ENCODE data around the gene C1orf21.

The C1orf21 gene

DNA sequence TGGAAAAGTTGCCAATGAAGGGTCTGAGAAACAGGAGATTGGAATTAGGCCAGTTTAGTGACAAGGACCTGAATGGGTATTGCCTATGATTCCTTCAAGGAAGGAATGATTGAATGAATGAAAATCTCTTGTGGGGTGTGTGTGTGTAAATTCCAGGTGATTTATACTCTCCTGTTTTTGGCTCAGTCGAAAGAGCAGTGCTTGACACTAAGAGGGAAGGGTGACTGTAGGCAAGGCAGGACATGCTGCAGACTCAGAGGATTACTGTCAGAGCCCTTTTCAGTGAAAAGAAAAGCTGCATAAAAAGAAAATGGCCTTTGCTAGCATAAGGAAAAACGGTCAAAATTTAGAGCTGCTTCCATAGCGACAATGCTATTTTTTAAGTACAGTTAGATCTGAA lies 30.1 kb downstream of the C1orf21 start:
- no peak for DNase-seq

DNA sequence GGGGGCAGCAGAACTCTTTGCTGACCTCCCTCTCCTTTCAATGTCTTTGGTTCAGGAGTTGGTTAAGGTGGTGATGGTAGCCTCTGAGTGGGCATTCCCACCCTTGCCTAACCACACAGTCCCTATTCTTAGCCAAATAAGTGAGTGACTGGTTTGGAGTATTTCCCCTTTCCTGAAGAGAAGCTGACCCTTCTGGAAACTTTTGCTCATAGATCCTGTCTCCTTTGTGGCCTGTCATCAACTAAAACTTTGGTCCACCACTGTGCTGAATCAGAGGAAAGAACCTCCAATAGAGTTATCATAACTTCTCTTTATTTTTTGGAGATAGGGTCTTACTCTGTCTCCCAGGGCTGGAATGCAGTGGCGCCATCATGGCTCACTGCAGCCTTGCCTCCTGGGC lies 31.1 kb downstream of the C1orf21 start:
- DNase-seq = no peak

DNA sequence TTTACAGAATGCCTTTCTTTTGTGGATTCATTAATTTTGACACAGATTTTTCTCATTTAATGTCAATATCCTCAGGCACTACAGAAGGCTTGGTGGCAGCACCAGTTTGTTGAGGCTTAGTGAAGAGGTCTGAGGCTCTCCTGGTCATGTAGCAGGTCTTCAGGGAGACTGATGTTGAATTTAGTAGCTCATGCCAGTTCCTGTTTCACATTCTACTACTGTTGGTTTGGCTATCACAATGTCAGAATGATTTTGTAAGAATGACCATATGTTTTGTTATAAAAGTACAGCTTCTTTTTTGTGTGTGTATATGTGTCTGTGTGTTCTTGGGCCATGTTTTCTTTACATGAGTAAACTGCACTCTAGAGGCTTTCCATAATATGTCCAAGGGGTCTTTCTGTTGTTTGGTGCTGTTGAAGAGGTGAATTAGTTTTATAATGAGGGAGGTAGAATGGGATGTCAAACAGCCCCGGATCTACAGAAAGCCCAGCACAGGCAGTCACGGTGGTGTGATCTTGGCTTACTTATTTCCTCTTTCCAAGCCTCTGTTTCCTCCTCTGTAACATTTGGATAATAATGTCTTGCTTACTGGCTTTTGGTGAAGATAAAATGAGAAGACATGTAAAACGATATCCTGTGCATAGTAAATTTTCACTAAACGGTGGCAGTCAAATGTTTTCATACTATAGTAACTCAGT lies 32.0 kb downstream of the C1orf21 start:
- no peak for DNase-seq

DNA sequence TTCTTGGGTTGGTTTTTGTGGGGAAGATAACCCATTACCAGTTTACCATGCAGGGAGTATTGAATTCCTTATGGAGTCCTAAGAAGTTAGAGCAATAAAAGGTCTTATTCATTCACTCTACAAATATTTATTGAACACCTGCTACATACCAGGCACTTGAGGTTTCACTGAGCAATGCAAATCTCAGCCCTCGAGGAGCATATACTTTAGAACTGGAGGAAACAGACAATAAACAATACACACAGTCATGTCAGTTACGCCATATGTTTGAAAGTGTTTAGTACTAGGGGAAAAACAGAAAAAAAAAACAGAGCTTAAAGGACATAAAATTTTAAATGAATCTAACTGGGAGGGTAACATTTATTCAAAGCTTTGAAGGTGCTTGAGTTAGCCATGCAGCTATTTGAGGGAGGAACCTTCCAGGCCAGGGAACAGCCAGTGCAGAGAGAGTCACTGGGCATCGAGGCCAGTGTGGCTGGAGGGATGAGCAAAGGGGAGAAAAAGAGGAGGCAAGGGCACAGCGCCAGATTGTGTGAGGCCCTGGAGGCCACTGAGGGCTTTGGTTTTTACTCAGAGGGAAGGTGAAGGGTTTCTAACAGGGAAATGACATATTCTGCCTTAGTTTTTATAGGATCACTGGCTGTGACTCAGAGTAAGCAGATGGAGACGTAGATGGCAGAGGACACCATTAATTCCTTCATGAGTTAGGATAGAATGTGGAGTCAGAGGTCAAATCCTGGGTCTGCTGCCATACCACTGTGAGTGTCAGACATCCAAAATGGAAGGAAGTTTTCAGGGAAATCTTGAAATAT lies 32.7 kb downstream of the C1orf21 start:
- DNase-seq = no peak

DNA sequence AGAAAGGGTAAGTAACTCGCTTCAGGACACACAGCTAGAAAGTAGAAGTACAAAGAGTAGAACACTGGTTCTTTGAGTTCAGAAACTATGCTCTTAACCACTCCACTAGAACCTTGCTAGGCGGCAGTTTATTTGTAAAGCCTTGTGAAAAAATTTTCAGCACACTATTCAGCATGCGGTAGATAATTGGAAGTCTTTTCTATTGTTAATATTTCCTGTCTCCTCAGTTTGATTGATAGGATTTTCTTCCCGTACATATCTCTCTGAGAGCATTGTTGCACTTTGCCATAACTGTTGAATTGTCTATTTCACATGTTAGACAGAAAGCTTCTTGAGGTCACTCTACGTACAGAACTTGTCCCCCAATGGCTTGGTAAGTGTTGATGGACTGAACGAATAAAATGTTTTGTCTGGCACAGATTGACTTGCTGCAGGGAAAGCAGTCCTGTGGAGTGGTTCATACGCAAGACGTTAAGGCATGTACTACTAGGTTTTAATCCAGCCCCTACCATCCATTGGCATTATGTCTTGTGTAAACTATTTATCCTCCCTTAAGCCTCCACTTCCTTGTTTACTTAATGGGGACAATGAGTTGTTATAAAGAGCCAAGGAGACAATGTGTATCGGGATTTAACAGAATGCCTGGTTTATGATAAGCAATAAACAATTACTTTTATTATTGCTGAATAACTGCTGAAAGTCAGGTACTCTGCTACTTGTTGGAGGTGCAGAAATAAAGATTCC lies 35.8 kb downstream of the C1orf21 start:
- DNase-seq = no peak

DNA sequence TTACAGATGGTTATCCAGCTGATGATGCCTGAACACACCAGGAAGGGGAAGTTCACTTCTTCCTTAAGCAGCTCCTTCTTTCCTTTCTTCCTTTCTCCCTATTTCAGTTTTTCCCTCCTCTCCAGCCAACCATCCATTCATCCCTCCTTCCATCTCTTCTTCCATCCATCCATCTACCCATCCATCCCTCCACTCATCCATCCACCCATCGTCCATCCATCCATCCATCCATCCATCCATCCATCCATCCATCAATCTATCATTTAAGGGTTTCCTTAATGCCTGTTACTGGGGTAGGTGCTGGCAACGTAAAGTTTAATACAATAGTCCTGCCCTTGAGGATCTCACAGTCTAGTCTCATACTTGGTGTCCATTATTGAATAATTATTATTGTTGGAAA lies 36.8 kb downstream of the C1orf21 start:
- no peak for DNase-seq

DNA sequence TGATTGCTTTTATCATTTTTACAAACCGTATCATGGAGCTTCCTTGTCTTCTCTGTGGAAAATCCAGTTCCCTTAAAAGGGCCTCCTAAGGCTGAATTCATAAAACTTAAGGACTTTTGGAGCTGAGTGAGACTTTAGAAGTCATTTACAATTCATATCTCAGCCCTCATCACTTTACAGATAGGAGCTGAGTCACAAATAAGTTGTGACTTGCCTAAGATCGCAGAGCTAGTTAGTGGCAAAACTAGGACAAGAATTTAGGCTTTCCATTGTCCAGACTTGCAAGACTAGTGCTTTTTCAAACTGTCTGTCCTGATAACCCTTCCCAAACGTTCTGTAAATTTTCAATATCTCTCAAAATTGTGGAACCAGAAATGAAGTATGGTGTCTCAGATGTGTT lies 37.3 kb downstream of the C1orf21 start:
- no peak for DNase-seq

DNA sequence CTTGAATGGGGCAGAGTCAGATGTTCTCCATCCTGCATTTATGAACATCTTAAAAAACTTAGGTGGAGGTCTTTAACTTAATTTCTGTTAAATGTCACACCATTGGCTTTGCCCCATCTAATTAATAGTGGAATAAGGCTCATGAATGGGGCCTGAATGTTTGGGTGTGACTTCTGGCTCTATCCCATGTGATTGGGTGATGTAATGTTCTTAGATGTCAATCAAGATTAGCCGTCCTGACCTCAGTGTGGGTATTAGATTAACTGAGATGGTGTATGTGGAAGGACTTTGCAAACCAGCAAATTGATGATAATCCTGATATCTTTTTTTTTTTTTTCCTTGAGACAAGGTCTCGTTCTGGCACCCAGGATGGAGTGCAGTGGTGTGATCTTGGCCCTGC lies 38.1 kb downstream of the C1orf21 start:
- DNase-seq = no peak

DNA sequence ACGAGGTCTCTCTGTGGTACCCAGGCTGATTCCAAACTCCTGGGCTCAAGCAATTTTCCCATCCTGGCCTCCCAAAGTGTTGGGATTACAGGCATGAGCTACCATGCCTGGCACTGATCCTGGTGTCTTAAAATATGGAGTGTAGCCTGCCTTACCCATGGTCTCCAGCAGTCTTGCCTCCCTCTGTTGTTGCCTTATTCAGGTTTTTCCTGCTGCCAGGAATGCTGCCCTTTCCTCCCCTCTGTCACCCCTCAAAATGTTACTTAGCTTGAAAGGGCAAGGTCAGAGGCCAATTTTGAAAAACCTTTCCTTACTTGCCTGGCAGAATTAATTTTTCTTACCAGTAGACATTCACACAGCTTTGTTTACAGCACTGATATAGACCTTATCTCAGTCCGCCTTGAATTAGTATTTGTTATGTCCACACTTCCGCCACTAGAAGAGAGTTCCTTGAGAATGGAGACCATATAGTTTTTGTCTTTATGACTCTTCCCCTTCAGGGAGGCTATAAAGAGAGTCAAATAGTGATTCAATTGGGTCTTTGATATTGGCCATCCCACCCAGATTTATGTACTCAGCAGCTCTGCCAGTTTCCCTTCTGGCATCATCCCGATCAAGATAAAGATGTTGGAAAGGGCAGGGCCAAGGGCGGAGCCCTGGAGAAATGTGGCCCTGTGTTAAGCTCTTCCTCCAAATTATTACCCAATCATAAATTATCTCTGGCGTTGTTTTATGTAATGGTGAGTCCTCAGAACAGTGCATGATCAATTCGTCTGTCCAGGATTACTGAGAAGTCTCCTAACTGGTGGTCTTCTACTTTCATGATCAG lies 38.8 kb downstream of the C1orf21 start:
- no peak for DNase-seq

DNA sequence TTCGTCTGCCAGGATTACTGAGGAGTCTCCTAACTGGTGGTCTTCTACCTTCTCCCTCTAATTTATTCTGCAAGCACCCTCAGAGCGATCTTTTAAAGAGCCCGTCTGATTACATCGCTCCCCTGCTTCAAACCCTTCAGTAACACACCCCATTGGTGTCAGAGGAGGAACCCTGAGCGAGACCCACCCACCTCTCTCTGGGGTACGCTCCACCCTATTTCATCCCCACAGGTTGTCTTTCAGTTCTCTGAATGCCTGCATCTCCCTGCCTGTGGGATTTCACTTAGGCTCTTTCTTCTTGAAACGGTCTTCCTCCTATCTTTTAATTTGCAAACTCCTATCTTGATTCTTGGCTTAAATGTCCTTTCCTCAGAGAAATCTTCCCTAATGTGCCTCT lies 39.4 kb downstream of the C1orf21 start:
- no peak for DNase-seq

DNA sequence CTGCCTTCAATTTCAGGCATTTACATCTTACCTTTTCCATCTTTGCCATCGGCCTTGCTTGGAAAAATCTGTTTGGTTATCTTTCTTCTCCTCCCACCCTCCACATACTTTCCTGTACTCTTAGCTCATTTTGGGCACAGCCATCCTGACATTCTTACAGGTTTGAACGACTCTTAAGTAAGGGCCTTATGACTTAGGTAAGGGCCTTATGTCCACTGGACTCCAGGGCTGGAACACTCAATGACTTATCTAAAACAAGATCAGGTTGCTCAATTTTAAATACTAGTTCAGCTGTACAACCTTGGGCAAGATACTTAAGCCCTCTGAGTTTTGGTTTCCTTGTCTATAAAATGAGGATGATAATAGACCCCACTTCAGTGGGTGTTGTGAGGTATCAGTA lies 40.9 kb downstream of the C1orf21 start:
- no peak for DNase-seq

DNA sequence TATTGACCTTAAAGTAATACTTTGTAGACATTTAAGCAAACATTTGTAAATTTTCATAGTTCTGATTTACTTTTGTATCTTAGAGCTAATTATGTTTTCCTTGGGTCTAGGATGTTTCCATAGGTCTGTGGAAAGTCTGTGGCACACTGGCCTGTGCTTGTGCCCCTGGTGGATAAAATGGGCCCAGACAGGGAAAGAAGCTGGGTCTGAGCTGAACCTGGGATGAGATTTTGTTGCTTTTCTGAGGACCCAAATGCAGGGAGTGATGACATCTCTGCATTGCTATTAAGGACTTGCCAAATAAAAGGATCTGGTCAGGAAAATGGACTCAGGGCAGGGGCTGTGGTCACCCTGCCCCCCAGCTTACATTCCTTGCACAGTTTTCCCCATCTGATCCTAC lies 41.8 kb downstream of the C1orf21 start:
- DNase-seq = no peak

DNA sequence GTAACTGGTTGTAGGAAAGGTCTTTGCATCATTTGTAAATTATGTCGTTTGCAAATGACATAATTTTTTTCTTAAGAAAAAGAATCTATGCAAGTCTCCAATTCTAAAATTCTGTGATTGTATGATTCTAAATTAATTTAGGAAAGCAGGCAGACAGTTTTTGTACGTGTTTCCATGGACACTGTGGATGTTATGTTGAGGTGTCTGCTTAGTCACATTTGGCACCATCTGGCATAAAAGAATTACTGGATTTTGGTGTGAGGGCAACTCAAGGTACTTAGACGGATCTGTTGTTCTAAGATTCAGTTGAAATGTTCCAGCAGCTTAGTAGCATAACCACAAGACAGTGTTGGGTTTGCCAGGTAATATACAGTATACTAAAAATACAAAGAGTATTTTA lies 42.5 kb downstream of the C1orf21 start:
- DNase-seq = no peak

DNA sequence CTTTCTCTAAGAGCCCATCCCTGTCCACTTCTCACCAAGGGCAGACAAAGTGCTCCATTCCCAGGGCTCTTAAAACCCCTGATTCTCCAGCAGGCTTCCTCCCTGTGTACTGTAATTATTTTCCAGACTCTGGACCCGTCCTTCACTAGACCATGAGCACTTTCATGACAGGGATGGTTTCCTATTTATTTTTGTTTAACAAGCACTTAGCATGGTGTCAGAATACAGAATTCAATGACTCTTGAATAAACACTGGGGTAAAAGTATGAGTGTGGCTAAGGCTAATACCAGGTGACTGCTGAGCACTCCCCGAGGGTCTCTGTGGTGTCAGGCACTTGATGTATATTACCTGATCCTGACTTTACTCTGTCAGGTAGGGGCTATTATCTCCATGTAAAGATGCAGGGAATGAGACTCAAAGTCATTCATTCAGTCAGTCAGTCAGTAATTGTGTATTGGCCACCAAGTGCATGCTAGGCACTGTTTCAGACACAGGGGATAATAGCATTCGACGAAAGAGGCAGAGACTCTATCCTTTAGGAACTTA lies 47.2 kb downstream of the C1orf21 start:
- DNase-seq = peak; percentile 59

DNA sequence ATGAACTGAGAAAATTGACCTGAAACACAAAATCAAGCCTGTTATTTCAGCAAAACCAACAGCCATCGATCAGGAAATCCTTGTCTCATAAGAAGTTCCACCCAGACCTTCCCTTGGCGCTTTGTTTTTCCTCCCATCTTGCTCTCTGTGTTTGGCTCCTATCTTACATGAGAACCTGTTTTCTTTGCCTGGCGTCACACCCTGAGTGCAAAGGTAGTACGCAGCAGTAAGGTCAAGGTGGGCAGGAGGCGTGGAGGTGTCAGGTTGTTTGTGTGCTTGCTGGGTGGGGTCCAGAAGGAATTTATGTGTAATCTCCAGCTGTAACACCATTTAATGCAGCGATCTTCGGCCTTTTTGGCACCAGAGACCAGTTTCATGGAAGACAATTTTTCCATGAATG lies 50.5 kb downstream of the C1orf21 start:
- no peak for DNase-seq

DNA sequence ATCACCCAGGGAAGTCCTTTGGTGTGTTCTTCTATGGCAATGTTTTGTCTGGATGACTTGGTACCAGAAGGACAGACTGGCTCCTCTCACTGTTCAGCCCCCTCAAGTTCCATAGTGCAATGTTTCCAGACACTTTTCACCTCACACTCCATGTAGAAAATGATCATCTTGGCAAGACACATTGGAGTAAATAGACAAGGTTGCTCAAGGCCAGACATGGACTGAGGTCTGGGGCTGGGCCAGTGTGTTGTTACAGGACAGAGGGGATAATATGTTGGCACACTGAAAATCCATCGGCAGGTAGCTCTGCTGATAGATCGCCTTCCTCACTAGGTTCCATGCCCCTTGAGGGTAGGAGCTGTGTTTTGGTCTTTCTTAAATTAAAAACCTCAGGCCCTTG lies 51.5 kb downstream of the C1orf21 start:
- DNase-seq = no peak

DNA sequence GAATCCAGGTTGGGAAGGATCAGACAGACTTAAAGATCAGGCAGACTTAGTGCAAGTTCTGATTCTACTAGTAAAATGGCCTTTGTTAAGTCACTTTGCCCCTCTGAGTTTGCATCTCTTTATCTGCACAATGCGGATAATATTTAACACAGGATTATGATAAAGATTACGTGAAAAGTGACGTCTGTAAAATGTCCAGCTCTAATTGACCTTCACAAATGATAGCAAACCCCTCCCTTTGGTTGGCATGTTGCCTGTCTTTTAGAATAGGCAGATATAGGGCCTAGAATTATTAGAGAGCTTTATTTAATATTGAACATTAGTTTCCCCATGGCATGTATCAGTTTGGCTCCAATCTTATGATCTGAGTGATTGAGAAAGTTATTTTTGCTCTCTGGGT lies 55.4 kb downstream of the C1orf21 start:
- no peak for DNase-seq

DNA sequence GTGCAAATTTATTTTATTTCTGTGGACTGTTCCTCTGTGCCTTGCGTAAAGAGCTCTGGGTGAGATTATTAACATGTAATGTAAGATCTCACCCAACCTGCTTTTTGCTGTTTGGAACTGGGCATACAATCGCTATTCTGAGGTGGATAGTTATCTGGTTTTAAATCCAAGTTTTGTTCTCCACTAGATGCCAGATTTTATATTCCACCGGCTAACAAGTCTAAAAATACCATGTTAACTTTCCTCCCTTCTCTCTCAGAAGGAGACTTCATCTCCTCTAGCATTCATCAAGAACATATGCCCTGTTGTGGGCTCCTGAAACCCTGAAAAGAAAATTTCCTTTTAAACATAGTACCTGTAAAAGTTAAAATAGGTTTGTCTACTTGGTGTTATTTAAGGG lies 56.4 kb downstream of the C1orf21 start:
- DNase-seq = no peak

DNA sequence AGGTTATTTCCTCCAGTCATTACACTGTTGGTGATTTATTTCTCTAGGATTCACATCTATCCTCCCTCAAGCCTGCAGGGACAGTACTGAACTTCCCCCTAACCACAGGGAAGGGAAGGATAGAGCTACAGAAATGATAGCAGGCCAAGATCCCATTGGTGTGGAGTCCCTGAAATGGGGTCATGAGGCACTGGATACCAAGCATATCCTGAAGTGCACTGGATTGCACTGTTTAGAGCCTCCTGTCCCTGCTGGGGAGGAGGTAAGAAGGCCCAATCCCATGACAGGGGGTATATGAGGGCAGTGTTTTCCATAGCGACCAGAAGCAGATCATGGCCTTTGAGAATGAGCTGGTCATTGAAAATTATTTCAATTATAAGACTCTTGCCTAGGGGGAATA lies 56.8 kb downstream of the C1orf21 start:
- no peak for DNase-seq

DNA sequence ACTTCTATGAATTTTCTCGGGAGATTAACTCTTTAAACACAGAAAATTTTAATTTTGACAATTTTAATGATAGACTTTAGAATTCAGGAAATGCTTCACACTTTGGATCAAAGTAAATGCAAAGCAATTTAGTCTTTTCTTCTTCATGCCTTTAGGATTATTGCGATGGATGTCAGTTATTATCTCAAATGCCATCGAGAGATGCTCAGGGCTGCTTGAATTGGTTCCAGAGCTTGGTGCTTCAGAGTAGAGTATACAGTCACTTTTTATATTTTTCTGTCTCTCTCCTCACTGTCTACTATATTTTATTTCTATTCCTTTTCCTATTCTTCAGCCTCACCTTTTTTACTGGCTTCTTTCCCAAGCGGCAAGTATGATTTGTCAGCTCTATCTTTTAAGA lies 59.2 kb downstream of the C1orf21 start:
- DNase-seq = no peak

DNA sequence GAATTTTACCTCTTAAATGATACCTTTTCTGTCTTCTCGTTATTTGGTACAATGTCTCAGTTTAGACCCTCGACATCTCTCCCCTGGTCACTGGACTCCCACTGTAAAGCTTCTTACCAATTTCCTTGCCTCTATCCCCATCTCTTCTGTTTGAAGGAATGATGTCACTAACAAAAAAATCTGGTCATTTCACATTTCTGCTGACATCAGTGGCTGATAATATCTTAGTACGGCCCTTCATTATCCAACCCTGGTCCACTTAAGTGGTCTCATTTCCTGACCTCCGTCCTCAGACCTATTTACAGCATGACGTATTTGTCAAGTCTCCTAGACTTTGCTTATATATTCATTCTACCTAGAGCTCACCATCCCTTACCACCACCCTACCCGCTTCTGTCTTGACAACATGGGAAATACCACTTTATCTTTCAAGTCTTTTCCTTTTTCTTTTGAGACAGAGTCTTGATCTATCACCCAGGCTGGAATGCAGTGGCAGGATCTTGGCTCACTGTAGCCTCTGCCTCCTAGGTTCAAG lies 60.9 kb downstream of the C1orf21 start:
- no peak for DNase-seq

DNA sequence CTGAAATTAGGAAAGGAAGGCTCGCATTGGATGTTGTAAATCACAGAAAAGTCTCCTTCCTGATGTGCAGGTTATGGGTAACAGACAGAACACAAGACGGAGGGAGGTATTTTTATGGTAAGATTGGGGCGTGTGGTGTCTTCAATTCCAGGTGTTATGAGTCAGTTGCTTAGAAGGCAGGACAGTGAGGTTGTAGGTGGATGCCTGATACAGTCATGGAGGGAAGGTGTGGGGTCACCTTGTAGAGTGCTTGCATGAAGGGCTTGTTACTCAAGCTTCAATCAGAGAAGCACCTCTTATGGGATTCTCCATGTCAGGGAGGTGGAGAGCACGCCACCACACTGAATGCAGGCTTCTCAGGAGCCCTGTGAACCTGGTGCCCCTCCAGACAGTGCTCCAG lies 63.1 kb downstream of the C1orf21 start:
- DNase-seq = no peak

DNA sequence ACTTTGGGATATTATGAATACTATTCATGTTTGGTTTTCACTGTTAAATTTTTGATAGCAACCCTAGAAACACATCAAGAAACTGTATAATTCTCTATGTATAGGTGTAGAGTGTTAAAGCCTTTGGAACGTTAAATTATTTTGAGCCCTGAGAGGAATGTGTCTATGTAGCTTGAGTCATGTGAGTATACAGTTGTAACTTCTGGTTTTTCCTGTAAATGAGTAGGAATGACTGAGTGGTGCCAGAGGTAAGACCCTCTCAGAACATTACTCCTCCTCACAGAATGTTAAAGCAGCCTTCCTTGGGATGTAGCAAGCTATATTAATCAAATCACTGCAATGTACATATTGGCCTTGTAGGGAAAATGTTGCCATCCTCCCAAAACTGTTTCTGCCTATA lies 69.0 kb downstream of the C1orf21 start:
- no peak for DNase-seq

Measured in NCI-H1105 (cell line).